B cell (primary cell): Measurements from ENCODE around the gene SYT14. TPM values are rescaled to one million over a fixed set of nuclear protein-coding genes. Genes with fewer than 3 reads are reported as not detected.

Experiments
- ATAC-seq: fragments of 200-7000 bp; cut with Tn5 transposase; one replicate; pipeline ENCODE4 v1.10.0; 2021; ENCODE audit warnings: low read depth, mild to moderate bottlenecking, moderate number of reproducible peaks, moderate library complexity
- CTCF ChIA-PET: fragments of 350-600 bp; sonication (Branson Sonifier 250); formaldehyde crosslinking; loops from one replicate; lab custom pipeline; 2021; ENCODE audit warnings: antibody characterized with exemption, inconsistent platforms; lab: Charles Lee
- POLR2A ChIA-PET: fragments of 350-600 bp; sonication (Branson Sonifier 250); formaldehyde crosslinking; loops from one replicate; lab custom pipeline; 2021; ENCODE audit warnings: antibody characterized with exemption; lab: Charles Lee
- DNase-seq: peaks from one replicate; pipeline ENCODE4 v3.0.0; 2013
- H2AFZ ChIP-seq: 2 replicates; pipeline ENCODE4 v1.6.1; 2012; ENCODE audit warnings: mild to moderate bottlenecking, low read depth, low read length; ENCODE audit not compliant: insufficient read depth, poor library complexity, severe bottlenecking
- H3K27ac ChIP-seq, 2 donors: 1 replicate in 1 of 2; 2 replicates in 1 of 2; pipeline ENCODE4 v1.5.1; 2012 to 2013; ENCODE audit warnings: low read length in 2 of 2, mild to moderate bottlenecking in 2 of 2, moderate library complexity in 1 of 2
- H3K27me3 ChIP-seq, 4 experiments: fragments of 200-600 bp in 1 of 4; sonication (generic) in 1 of 4; replicated peaks in 1 of 4; 1 replicate in 2 of 4; 2 replicates in 2 of 4; pipeline versions ENCODE4 v1.6.1 to v1.7.0; 2013 to 2016; ENCODE audit warnings: low read length in 3 of 4, mild to moderate bottlenecking in 2 of 4, mixed read lengths in 1 of 4, moderate library complexity in 1 of 4; ENCODE audit not compliant: insufficient read depth in 4 of 4, control insufficient read depth in 3 of 4; ENCODE audit errors: control extremely low read depth in 1 of 4
- H3K36me3 ChIP-seq, 2 experiments: replicated peaks in 1 of 2; 1 replicate in 1 of 2; 2 replicates in 1 of 2; pipeline versions ENCODE4 v1.6.1 to v1.7.1; 2013; ENCODE audit warnings: low read length in 1 of 2; ENCODE audit not compliant: insufficient read depth in 2 of 2, control insufficient read depth in 1 of 2; ENCODE audit errors: control extremely low read depth in 1 of 2, extremely low read depth in 1 of 2
- H3K4me1 ChIP-seq, 2 donors: fragments of 200-600 bp in 1 of 2; sonication (generic) in 1 of 2; 1 replicate in 1 of 2; 2 replicates in 1 of 2; pipeline versions ENCODE4 v1.5.1 to v1.6.1; 2013 to 2017; ENCODE audit warnings: low read length in 2 of 2; ENCODE audit not compliant: control insufficient read depth in 2 of 2, insufficient read depth in 2 of 2
- H3K4me2 ChIP-seq: replicated peaks from 2 replicates; pipeline ENCODE3; 2012; ENCODE audit warnings: mild to moderate bottlenecking, low read depth, low read length; ENCODE audit not compliant: poor library complexity, severe bottlenecking
- H3K4me3 ChIP-seq, 5 experiments: fragments of 200-600 bp in 1 of 5; sonication (generic) in 1 of 5; 1 replicate in 3 of 5; 2 replicates in 2 of 5; pipeline versions ENCODE4 v1.5.1 to v1.7.0; 2011 to 2016; ENCODE audit warnings: low read length in 4 of 5, mild to moderate bottlenecking in 4 of 5, low read depth in 2 of 5, control low read depth in 1 of 5, moderate library complexity in 1 of 5; ENCODE audit not compliant: insufficient read depth in 1 of 5; ENCODE audit errors: control extremely low read depth in 1 of 5, extremely low read depth in 1 of 5
- H3K79me2 ChIP-seq: fragments of 200-600 bp; sonication (generic); one replicate; pipeline ENCODE4 v1.6.0; 2016; ENCODE audit warnings: low read length; ENCODE audit not compliant: control insufficient read depth, insufficient read depth
- H3K9ac ChIP-seq: fragments of 200-600 bp; sonication (generic); 2 replicates; pipeline ENCODE4 v1.6.1; 2017; ENCODE audit warnings: mild to moderate bottlenecking, low read length, moderate library complexity
- H3K9me3 ChIP-seq, 3 donors: one replicate each; pipeline versions ENCODE4 v1.6.1 to v1.7.1; 2013; ENCODE audit warnings: low read length in 2 of 3; ENCODE audit not compliant: control insufficient read depth in 2 of 3, insufficient read depth in 1 of 3; ENCODE audit errors: control extremely low read depth in 1 of 3
- H4K20me1 ChIP-seq: 2 replicates; pipeline ENCODE4 v1.6.0; 2012; ENCODE audit warnings: mild to moderate bottlenecking, low read length; ENCODE audit not compliant: insufficient read depth, control insufficient read depth, poor library complexity, severe bottlenecking
- H3K27ac Mint-ChIP-seq: one replicate; pipeline ENCODE4 v1.8.0; 2021; ENCODE audit warnings: mixed read lengths
- H3K27me3 Mint-ChIP-seq: one replicate; pipeline ENCODE4 v1.8.0; 2021; ENCODE audit warnings: mixed read lengths
- H3K4me1 Mint-ChIP-seq: one replicate; pipeline ENCODE4 v1.8.0; 2021; ENCODE audit warnings: mixed read lengths
- H3K4me3 Mint-ChIP-seq: one replicate; pipeline ENCODE4 v1.8.0; 2021; ENCODE audit warnings: mixed read lengths
- H3K9me3 Mint-ChIP-seq: one replicate; pipeline ENCODE4 v1.8.0; 2022; ENCODE audit warnings: mixed read lengths; ENCODE audit not compliant: insufficient read depth
- EZH2 ChIP-seq: IDR thresholded peaks from 2 replicates; pipeline ENCODE4 v1.6.1; 2012; ENCODE audit warnings: borderline replicate concordance, low read depth, mild to moderate bottlenecking, moderate library complexity, low read length; ENCODE audit not compliant: insufficient read depth, poor library complexity, severe bottlenecking
- intact Hi-C: fragments of 100-400 bp; cut with micrococcal nuclease; formaldehyde crosslinking; loops from one replicate; pipeline ENCODE4 v1.10.0; 2022
- polyA plus RNA-seq: library from polyadenylated mRNA; depleted of rRNA; stranded (reverse); fragments of >200 nt; gene quantifications from 2 replicates; pipeline ENCODE4 v1.2.3, GENCODE V29; 2012
- total RNA-seq, 2 donors: library from RNA; stranded (reverse); fragments of 120-200 nt in 1 of 2; gene quantifications; 1 replicate in 1 of 2; 2 replicates in 1 of 2; pipeline versions ENCODE4 v1.2.3 to v1.2.4, GENCODE V29; 2013 to 2022
- TF ChIP-seq, protein P1 (sequence below): fragments of 200-600 bp; IDR thresholded peaks from one replicate; pipeline ENCODE4 v1.8.0; 2022; ENCODE audit warnings: antibody characterized with exemption, mild to moderate bottlenecking

The SYT14 gene
- total and polyA plus RNA-seq, 2 donors (not counting 1 experiment from before 2014, with no cell fraction given), result not detected

DNA sequence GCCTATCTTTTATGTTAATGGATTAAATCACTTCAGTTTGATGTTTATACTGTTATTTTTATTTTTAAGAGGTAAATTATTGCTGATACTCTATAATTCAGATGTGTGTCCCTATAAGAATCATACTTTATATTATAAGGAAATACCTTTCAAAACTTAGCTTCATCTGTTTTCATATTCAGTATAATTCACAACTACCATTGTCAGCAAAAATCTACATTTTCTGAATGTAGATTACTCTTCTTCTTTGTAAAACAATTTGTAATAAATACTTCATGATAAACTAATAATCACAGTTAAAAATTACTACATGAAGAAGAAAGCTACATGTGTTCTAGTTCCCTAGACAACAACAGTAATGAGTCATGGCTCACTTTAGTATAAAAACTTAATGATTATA, 179.2 kb downstream of the SYT14 start:
- no peaks in the 10 kb centered on the region for H3K27me3 Mint-ChIP-seq
- no peak for TF ChIP-seq EZH2
- TF ChIP-seq, protein P1, sequence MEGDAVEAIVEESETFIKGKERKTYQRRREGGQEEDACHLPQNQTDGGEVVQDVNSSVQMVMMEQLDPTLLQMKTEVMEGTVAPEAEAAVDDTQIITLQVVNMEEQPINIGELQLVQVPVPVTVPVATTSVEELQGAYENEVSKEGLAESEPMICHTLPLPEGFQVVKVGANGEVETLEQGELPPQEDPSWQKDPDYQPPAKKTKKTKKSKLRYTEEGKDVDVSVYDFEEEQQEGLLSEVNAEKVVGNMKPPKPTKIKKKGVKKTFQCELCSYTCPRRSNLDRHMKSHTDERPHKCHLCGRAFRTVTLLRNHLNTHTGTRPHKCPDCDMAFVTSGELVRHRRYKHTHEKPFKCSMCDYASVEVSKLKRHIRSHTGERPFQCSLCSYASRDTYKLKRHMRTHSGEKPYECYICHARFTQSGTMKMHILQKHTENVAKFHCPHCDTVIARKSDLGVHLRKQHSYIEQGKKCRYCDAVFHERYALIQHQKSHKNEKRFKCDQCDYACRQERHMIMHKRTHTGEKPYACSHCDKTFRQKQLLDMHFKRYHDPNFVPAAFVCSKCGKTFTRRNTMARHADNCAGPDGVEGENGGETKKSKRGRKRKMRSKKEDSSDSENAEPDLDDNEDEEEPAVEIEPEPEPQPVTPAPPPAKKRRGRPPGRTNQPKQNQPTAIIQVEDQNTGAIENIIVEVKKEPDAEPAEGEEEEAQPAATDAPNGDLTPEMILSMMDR, result no peak
- H3K79me2 ChIP-seq, result no peaks in the 10 kb centered on the region
- H3K4me2 ChIP-seq, result no peak overlapping the region
- H3K4me1 ChIP-seq, result no peaks in the 10 kb centered on the region
- peaks cover 0 to 5% (median 0%) of the 10 kb centered on the region in 3 donors for H3K9me3 ChIP-seq
- CTCF ChIA-PET, result no interaction called here
- no peaks in the 10 kb centered on the region for H3K27me3 ChIP-seq
- no peak overlapping the region for H3K27ac ChIP-seq
- no peak overlapping the region for H3K4me3 Mint-ChIP-seq
- POLR2A ChIA-PET, result no interaction called here
- H3K9me3 Mint-ChIP-seq, result no peaks in the 10 kb centered on the region
- no peak overlapping the region for H3K9ac ChIP-seq
- no peak for DNase-seq
- no peaks in the 10 kb centered on the region for H3K4me1 Mint-ChIP-seq
- H2AFZ ChIP-seq, result no peak overlapping the region
- intact Hi-C loops, result no loop called here
- H3K27ac Mint-ChIP-seq, result no peak overlapping the region
- no peak overlapping the region for H3K4me3 ChIP-seq
- no peaks in the 10 kb centered on the region for H4K20me1 ChIP-seq
- no peaks in the 10 kb centered on the region for H3K36me3 ChIP-seq
- no peak for ATAC-seq

DNA sequence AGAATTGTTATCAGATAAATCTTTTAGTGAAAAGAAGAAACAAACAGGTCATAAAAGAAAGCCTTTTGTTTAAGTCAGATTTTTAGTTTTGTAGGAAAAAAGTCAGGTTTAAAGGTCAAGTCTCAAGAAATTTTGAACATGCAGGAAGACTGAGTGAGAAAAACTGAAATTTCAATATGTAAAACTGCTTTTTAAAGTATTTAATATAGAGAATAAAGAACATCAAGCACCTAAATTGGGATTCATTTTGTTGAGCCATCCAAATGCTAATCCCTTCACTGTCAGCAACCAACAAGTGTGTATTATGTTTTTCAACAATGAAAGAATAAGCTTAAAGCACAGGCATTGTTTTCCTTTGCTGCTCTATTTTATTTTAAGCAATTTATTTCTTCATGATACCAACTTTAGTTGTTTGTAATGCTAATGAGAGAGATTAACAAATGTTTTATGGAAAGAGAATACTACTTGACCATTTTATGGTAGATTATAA, 179.7 kb downstream of the SYT14 start:
- Histone ChIP-seq H3K4me2 (no peak overlapping the region), H3K4me3 (no peak overlapping the region), H3K4me1 (no peaks in the 10 kb centered on the region), H3K27me3 (no peaks in the 10 kb centered on the region), H3K9ac (no peak overlapping the region), H4K20me1 (no peaks in the 10 kb centered on the region), H3K36me3 (no peaks in the 10 kb centered on the region), H3K27ac (no peak overlapping the region), H3K9me3 (peaks cover 0 to 5% (median 0%) of the 10 kb centered on the region in 3 donors), H2AFZ (no peak overlapping the region), H3K79me2 (no peaks in the 10 kb centered on the region)
- Mint-ChIP-seq H3K9me3 (no peaks in the 10 kb centered on the region), H3K4me3 (no peak overlapping the region), H3K27me3 (no peaks in the 10 kb centered on the region), H3K4me1 (no peaks in the 10 kb centered on the region), H3K27ac (no peak overlapping the region)
- ATAC-seq (no peak), DNase-seq (no peak)
- intact Hi-C loops, result no loop called here
- CTCF ChIA-PET, result no interaction called here
- TF ChIP-seq EZH2, result no peak
- TF ChIP-seq, protein P1, result no peak
- POLR2A ChIA-PET, result no interaction called here
